BE2C (cell line): ENCODE measurements around the gene SDR39U1.

ENCODE experiments used
- DNase-seq: peaks from one replicate; pipeline ENCODE4 v3.0.0-alpha.2; 2020
- H3K27me3 ChIP-seq: fragments of 250-450 bp; sonication (Bioruptor Pico); 2 replicates; pipeline ENCODE4 v1.5.1; 2020; ENCODE audit warnings: mild to moderate bottlenecking
- H3K36me3 ChIP-seq: fragments of 250-450 bp; sonication (Bioruptor Pico); 2 replicates; pipeline ENCODE4 v1.5.1; 2020; ENCODE audit warnings: mild to moderate bottlenecking
- H3K4me1 ChIP-seq: fragments of 250-450 bp; sonication (Bioruptor Pico); 2 replicates; pipeline ENCODE4 v1.5.1; 2020
- H3K4me3 ChIP-seq: 2 replicates; pipeline ENCODE4 v1.5.1; 2011; ENCODE audit warnings: low read depth, low read length
- H3K9me3 ChIP-seq: fragments of 250-450 bp; sonication (Bioruptor Pico); 2 replicates; pipeline ENCODE4 v1.5.1; 2020
- CTCF ChIP-seq: IDR thresholded peaks from 2 replicates; pipeline ENCODE4 v1.5.1; 2012; ENCODE audit warnings: mild to moderate bottlenecking, low read depth, low read length

SDR39U1 gene

DNA sequence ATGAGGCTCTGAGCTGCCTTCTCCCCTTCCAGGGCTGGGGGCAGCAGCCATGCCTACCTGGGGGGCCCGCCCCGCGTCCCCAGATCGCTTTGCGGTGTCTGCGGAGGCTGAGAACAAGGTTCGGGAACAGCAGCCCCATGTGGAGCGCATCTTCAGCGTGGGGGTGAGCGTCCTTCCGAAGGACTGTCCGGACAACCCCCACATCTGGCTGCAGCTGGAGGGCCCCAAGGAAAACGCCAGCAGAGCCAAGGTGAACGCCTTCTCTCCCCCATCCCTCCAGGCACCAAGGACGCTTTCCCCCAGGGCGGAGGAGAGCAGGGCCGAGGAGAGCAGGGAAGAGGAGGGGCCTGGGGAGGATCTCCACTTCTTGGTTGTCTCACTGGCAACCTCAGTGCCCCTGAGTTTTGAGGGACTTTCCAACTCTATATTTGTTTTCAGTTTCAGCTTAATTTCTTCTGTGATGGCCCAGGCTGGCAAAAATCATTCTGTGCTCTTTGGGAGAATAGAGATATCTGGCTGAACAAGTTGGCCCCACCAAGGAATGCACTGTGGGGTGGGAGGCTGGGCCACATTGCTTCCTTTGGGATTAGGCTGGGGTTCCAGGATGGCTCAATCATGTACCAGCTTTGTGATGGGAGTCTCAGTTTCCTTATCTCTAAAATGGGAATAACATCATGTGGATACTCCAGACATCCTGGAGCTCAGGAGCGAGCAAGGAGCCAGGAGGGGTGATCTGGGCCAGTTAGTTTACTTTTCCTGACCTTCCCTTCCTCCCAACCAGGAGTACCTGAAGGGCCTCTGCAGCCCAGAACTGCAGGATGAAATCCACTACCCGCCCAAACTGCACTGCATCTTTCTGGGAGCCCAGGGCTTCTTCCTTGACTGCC is 11.7 kb downstream of the SDR39U1 start:
- Histone ChIP-seq H3K9me3 (no peaks in the 10 kb centered on the region), H3K36me3 (0 out of 2 replicates have a peak, but pooled peaks cover under 1% of the 10 kb centered on the region), H3K27me3 (no peaks in the 10 kb centered on the region), H3K4me1 (peaks cover 6% of the 10 kb centered on the region), H3K4me3 (peak overlapping the region; percentile 68)
- no peak for TF ChIP-seq CTCF
- DNase-seq, result no peak

DNA sequence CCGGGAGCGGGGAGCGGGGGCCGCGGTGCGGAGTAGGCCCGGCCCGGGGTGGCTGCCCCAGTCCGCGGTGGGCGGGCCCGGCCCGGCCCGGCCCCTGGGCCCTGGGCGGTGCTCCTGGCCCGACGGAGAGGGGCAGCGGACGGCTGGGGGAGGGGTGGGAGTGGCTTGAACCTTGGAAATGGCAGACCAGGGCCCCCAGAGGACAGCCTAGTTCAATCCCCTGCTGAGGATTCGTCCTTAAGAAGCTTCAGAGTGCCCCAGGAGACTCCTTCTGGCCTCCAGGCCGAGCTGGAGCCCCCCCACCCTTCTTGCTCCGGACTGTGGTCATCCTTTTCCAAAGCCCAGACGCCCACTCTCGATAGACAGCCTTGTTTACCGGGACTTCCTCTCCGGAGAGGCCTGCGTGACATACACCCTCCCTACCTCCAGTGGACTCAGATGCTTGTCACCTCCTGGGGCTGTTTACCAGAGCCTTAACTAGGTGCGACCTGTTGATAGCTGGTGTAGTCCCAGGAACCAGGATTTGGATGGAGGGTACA is 12.4 kb downstream of the SDR39U1 start:
- TF ChIP-seq CTCF, result no peak
- peak overlapping the region; percentile 68 for H3K4me3 ChIP-seq
- H3K4me1 ChIP-seq, result peaks cover 6% of the 10 kb centered on the region
- peak; percentile 69 for DNase-seq
- H3K36me3 ChIP-seq, result no peaks in the 10 kb centered on the region
- no peaks in the 10 kb centered on the region for H3K9me3 ChIP-seq
- H3K27me3 ChIP-seq, result no peaks in the 10 kb centered on the region

DNA sequence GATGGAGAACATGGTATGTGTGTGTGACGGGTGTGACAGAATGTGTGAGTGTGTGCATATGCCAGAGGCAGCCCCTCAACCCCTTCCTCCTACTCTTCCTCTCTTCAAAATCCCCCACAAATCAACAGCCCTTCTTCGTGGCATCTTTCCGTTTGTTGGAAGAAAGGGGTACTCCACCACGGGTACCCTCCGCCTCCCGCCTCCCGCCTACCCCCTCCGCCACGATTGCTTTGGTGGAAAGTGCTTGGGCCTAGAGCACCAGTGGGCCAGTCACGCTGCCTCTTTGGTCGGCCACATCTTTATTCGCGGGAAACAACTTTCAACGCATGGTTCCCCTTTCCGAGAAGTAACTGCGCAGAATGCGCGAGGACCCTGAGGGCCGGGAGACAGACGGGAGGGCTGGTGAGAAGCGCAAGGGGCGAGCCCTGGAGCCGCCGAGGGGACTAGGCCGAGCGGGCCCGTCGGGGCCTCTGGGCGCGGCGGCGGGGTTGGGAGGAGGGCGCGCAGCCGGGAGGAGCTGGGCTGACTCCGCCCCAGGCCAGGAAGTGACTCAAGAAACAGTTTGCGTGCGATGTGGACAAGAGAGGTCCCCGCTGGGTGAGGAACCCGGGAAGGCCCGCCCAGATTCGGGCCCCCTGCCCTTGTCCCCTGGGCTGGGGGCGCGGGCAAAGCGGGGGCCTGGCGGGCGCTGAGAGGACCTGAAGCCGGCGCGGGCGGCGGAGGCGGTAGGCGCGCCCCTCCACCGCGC is 13.0 kb downstream of the SDR39U1 start, which contains the start of the genes CBLN3 and KHNYN:
TSS of gene CBLN3 (minus strand) at position 274 of the 748 bp plus-strand sequence. CDS start 614 bp downstream, outside the sequence.
TSS of gene KHNYN (plus strand) at position 560 of the 748 bp plus-strand sequence. CDS start 777 bp downstream, outside the sequence.
- TF ChIP-seq CTCF, result no peak
- peak within 1 kb of the TSS; percentile 68 for H3K4me3 ChIP-seq
- peaks cover 6% of the 10 kb centered on the region for H3K4me1 ChIP-seq
- H3K9me3 ChIP-seq, result no peaks in the 10 kb centered on the region
- no peaks in the 10 kb centered on the region for H3K36me3 ChIP-seq
- no peaks in the 10 kb centered on the region for H3K27me3 ChIP-seq
- DNase-seq, result peak; percentile 88

GRCh38 chr14:24428628-24429394 is 13.8 kb downstream of the SDR39U1 start:
- Histone ChIP-seq H3K36me3 (no peaks in the 10 kb centered on the region), H3K9me3 (no peaks in the 10 kb centered on the region), H3K27me3 (no peaks in the 10 kb centered on the region), H3K4me1 (peaks cover 6% of the 10 kb centered on the region), H3K4me3 (no peak overlapping the region)
- no peak for TF ChIP-seq CTCF
- no peak for DNase-seq

DNA sequence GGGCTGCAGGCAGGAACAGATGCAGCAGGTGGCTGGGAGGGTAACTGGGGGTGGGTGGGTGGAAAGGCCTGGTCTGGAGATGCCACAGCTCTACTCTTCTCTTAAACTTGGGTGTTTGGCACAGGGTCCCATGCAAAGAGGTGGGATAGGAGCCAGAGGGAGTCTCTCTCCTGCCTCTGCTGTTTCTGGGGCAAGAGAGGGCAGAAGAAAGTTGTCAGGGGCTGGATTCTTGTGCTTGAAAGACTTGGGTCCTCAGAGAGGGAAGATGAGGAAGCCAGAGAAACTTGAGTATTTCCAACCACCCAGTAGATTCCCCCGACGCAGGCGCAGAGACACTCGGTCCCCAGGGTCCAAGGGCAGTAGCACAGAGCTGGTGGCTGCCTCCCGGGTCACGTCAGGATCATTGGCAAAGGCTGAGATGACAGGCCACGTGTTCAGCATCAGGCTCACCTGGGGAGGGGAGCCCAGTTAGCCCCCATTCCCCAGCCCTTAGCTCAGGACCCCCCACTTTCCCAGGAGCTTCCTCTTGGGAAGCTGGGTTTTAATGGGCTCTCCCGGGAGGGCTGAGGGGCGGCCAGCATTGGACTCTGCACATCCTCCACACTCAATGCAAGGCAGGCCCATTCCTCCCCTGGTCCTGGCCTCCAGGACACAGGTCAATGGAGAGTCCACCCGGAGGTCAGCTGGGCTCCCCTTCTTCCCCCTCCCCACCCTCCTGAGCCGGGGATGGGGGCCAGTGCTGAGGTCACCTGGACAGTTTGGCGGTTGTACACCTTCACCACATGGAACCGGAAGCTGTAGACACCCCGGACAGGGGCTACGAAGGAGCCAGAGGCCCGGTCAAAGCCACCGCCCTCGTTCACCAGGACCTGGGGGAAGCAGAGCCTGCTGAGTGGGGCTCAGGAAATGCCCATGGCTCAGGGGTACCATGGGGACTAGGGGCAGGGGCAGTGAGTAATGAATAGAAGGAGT is 14.8 kb downstream of the SDR39U1 start:
- Histone ChIP-seq H3K4me1 (peaks cover 6% of the 10 kb centered on the region), H3K27me3 (no peaks in the 10 kb centered on the region), H3K36me3 (no peaks in the 10 kb centered on the region), H3K4me3 (no peak overlapping the region), H3K9me3 (no peaks in the 10 kb centered on the region)
- no peak for TF ChIP-seq CTCF
- no peak for DNase-seq
